Stimulated activated CD4-positive, alpha-beta T cell treated with anti-CD3 and anti-CD28 coated beads, Interleukin-1b, Interleukin-23, amount 100 ng/mL, for 48 hours (primary cell): ENCODE results near the gene BACH2.
"Not testable (repeated sequence)": the region's sequence is repeated elsewhere in the genome, so short reads cannot be mapped to it uniquely, and the experiment has no call there.

ENCODE experiments used
- DNase-seq: peaks from one replicate; pipeline ENCODE4 v3.0.0-alpha.2; 2020

Gene BACH2

GRCh38 chr6:90149280-90149679 lies 147.4 kb downstream of the BACH2 start:
- DNase-seq = no peak

DNA sequence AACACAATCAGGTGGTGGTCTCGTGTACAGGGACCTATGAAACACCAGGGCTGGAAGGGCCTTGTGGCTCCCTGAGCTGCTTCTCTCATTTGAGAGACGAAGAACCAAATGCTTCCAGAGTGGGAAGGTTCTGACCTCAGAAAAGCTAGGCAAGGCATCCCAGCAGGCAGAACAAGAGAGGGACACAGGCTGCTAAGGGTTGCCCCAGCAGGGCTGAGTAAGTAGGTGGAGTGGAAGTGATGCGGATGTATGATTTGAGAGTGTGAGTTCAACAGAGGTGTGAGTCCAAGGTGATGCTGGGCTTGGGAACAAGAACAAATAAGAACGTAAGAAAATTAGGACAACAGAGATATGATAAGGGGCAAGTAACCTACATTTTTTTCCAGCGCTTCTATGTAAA lies 147.8 kb downstream of the BACH2 start:
- DNase-seq = no peak

DNA sequence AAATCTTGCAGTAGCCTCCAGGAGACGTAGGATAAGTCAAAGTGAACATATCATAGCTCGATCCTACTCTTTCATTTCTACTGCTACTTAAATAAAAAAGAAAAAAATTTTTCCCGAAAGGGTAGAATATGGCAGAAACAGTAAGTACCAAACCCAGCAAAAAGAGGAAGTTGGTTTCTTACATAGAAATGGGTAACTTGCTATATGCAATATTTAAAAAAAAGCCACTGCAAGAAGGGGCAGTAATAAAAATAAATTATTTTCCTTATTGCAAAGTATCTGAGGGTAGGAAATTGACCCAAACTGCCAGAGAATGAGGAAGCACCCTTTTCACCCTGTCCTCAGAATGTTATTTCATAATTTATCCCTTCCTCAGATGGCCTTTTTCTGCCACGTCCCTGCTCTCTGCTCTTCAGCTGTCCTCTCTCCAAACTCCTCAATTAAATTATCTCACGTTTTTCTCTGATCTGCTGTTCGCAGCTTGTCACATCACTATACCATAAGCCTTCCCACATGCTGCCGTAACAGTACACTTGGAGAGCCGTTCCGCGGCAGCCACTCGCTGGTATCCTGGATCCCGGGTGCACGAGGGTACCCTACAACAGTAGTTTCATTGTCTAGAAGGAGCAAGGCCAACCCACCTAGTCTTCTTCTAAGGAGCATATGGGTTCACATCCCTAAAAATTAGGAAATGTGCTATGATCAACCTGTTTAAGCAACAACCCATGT lies 149.6 kb downstream of the BACH2 start:
- DNase-seq = no peak

- no peak for DNase-seq
These were observed 150.6 kb downstream of the BACH2 start for GRCh38 chr6:90146024-90146423.

DNA sequence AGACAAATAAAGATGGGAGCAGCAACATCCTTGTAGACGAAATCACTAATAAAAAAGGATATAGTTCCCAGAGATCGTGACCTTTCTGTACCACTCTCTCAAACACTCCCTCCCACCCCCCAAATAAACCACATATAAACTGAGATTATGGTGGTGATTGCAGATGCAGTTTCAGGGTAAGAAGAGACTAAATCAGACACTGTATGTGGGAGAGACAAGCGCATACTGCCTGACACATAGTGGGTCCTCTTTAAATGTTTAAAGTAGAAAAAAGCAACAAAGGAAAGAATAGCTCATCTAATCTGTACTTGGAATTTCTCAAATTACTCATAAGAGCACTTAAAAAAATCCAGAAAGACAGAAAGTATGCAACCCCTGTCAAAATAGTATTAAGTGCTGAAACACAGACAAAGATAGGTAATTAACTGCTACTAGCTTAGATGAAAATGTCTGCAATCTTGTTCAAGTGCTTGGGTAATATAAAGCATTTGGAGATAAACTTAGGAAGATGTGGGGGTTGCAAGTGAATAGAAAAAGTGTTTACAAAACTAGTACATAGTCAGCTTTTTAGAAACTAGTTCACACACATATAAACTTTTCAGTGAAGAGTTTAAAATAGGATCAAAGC lies 151.6 kb downstream of the BACH2 start:
- no peak for DNase-seq

GRCh38 chr6:90144396-90144795 lies 152.2 kb downstream of the BACH2 start:
- peak; percentile 69 for DNase-seq

DNA sequence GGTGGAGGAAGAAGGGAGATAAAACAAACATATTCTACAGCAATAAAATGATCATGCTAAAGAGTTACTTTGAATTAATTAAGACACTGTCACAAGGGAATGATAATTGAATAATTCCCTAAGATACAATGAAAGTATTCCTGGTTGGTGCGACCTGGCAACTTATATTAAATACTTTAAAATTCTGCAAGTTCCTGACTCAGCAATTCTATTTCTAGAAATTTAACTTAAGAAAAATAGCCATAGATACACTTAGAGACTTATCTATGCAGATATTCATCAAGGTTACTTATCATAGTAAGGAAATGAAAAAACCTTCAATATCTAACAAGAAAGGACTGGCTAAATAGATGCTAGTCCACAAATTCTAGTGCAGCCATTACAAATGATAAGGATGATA lies 156.0 kb downstream of the BACH2 start:
- DNase-seq = no peak

- peak; percentile 20 for DNase-seq
These were observed 157.3 kb downstream of the BACH2 start for GRCh38 chr6:90139272-90139817.

DNA sequence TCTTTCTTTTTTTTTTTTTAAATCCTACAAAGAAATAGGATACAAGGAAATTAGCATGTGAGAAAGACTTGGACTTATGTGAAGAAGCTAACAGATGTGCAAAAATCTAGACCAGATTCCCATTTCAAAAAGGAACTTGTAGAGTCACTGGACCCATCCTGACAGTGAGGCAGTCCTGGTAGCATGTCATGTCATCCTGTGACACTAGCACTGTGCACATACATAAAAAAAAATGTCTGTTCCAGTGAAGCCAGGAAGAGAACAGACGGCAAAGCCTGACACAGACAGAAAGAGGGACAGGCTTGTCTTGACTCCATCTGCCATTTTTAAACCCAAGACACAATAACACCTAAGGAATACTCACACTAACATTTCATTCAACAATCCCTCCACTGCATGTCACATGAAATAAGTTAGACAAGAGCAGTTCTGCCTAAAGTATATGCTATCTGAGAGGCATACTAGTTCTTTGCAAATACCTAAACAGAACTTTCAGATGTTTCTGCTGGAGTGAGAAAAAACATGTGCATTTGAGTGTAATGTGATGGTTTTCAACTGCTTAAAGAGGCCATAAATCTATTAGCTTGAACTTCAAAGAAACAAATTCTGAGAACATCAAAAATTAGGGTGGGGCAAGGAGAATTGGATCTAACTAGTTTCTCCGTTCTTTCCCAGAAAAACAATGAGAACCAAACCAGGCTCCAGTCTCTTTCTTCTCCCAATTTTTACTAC lies 159.6 kb downstream of the BACH2 start:
- DNase-seq = no peak

- DNase-seq = no peak
These were observed 160.5 kb downstream of the BACH2 start for GRCh38 chr6:90136176-90136575.

- no peak for DNase-seq
These were observed 161.0 kb downstream of the BACH2 start for GRCh38 chr6:90135667-90136066.

GRCh38 chr6:90133664-90134063 lies 163.0 kb downstream of the BACH2 start:
- DNase-seq = not testable (repeated sequence)

- DNase-seq = no peak
These were observed 164.8 kb downstream of the BACH2 start for GRCh38 chr6:90131614-90132423.

DNA sequence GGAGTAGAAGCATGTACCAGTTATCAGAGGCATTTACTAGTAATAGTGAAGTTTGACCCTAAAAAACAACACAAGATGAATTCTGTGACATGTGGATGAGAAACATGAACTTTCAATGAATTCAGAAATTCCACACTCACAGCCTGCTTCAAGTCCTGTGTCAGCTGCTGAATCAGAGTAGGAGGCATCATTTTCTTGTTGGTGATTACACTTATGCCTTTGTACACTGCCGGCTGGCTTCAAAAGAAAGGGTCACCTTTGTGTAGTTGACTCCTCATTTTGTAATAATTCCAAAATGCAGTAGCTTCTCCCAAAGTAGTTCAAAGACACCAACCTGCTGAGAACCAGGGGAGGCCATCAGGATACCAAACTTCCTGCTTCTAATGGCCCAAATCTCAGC lies 165.5 kb downstream of the BACH2 start:
- no peak for DNase-seq

- not testable (repeated sequence) for DNase-seq
These were observed 168.0 kb downstream of the BACH2 start for GRCh38 chr6:90128687-90129086.

GRCh38 chr6:90127595-90127994 lies 169.0 kb downstream of the BACH2 start:
- DNase-seq = no peak

DNA sequence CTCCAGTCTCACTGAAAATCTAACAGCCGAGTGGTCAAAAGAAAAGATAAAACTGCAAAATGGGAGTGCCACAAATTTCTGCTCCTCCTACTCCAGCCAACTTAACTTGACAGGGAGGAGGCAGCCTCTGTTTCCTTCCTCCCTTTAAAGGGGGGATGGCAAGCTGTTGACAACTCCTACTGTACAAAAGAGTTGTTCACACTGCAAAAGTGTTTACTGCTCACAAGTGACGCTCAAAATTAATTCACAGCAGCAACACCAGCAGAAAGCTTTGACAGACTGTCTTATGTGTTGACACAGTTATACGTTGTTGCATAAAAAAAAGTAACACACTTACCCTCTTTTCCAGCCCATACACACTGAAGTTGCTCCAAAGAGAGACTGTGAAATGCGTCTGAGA lies 169.8 kb downstream of the BACH2 start:
- no peak for DNase-seq

GRCh38 chr6:90126181-90126580 lies 170.5 kb downstream of the BACH2 start:
- DNase-seq = no peak

- DNase-seq = no peak
These were observed 171.7 kb downstream of the BACH2 start for GRCh38 chr6:90124874-90125510.

DNA sequence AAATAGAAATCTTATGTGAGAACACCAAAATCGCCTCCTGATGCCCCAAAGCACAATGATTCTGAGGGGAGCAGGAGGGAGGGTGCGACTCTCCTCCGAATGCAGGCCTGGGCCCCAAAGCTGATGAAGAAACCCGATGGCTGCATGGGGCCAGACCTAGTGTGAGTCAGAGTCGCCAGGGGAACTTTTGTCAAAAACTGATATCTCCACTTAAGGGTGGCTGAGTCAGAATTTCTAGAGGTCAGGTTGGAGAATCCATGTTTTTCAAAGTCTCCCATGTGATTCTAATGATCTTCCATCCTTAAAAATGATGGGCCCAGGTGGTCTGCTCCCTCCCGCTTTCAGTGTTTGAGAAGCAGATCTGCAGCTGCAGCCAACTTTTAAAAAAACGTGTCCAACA lies 172.8 kb downstream of the BACH2 start:
- DNase-seq = peak; percentile 60

- DNase-seq = peak; percentile 74
These were observed 174.7 kb downstream of the BACH2 start for GRCh38 chr6:90121982-90122381.

DNA sequence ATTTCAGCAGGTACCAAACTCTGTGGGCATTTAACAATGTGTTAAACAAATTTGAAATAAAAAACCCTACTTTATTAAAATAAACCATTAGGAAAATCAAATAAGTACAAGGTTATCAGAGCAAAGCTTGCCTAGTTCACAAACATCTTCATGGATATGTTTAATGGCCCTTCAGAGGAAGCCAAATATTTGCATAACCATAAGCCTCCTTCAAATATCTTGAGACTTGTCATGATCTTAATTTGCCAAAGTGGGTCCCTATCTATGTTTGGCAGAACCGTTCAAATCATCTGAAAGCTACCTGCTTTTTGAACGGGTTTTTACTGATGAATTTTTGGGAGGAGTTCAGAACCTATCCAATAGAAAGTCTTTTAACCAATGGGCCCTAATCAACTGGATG lies 176.3 kb downstream of the BACH2 start:
- no peak for DNase-seq
